HAP-1 (cell line): ENCODE results near the gene LYZ.
A peak's percentile ranks its signal among the peaks of the same experiment; 100 is the strongest.

Experiments used
- DNase-seq, 2 experiments: peaks; one replicate each; pipeline ENCODE4 v3.0.0-alpha.2; 2016 to 2020; ENCODE audit warnings: low spot score in 2 of 2
- H3K27me3 ChIP-seq: fragments of 250-450 bp; sonication (Bioruptor Pico); 2 replicates; pipeline ENCODE4 v1.5.1; 2020; ENCODE audit warnings: low read depth, mild to moderate bottlenecking, moderate library complexity
- H3K36me3 ChIP-seq: fragments of 250-450 bp; sonication (Bioruptor Pico); replicated peaks from 2 replicates; pipeline ENCODE4 v1.5.1; 2020; ENCODE audit warnings: mild to moderate bottlenecking
- H3K4me1 ChIP-seq: fragments of 250-450 bp; sonication (Bioruptor Pico); 2 replicates; pipeline ENCODE4 v1.5.1; 2020; ENCODE audit warnings: mild to moderate bottlenecking
- H3K4me3 ChIP-seq: fragments of 250-450 bp; sonication (Bioruptor Pico); 2 replicates; pipeline ENCODE4 v1.5.1; 2020; ENCODE audit warnings: mild to moderate bottlenecking, moderate library complexity
- H3K9me3 ChIP-seq: fragments of 250-450 bp; sonication (Bioruptor Pico); 2 replicates; pipeline ENCODE4 v1.5.1; 2020; ENCODE audit warnings: mild to moderate bottlenecking, moderate library complexity
- in situ Hi-C: fragments of 300-500 bp; cut with MboI; formaldehyde crosslinking; loops from 3 replicates; pipeline ENCODE4 v1.14.3; 2020; ENCODE audit warnings: low sequenced_read_pairs, inconsistent platforms, mixed read lengths

LYZ gene

DNA sequence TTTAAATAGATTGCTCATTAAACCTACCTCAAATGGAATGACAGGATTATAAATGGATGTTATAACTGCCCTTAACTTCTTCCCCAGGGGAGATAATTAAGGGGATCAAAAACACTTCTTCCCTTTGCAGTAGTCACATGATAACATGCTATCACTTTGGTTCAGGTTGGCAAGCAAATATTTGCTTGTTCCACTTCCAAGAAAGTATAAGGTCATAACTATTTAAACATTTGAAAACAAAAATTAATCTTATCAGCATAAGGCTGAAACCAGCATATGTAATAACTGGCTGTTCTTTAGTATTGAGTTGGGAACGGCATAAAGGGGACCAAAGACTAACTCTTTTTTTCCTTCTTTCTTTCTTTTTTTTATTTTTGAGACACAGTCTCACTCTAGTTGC, 2.4 kb upstream of the LYZ start:
- H3K9me3 ChIP-seq: no peaks in the 10 kb centered on the region
- H3K27me3 ChIP-seq: peaks cover 4% of the 10 kb centered on the region
- H3K36me3 ChIP-seq: no peaks in the 10 kb centered on the region
- DNase-seq: no peak
- in situ Hi-C loops: no loop called here
- no peak overlapping the region for H3K4me3 ChIP-seq
- H3K4me1 ChIP-seq: no peaks in the 10 kb centered on the region

GRCh38 chr12:69350002-69350626, 1.9 kb downstream of the LYZ start:
- H3K4me1 ChIP-seq: no peaks in the 10 kb centered on the region
- in situ Hi-C loops: no loop called here
- H3K9me3 ChIP-seq: no peaks in the 10 kb centered on the region
- H3K27me3 ChIP-seq: peaks cover 4% of the 10 kb centered on the region
- DNase-seq: no peak
- H3K36me3 ChIP-seq: no peaks in the 10 kb centered on the region
- H3K4me3 ChIP-seq: no peak overlapping the region

DNA sequence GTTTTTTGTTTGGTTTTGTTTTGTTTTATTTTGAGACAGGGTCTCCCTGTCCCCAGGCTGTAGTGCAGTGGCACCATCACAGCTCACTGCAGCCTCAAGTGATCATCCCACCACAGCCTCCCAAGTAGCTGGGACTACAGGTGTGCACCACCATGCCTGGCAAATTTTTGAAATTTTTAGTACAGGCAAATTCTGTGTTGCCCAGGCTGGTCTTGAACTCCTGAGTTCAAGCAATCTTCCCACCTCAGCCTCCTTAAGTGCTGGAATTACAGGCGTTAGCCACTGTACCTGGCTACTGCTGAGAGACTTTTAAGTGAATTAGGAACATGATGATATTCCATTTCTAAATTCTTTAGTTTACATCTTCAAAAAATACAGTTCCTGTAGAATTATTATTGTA, 2.6 kb downstream of the LYZ start:
- DNase-seq: no peak
- in situ Hi-C loops: no loop called here
- Histone ChIP-seq H3K36me3 (no peaks in the 10 kb centered on the region), H3K4me3 (no peak overlapping the region), H3K4me1 (no peaks in the 10 kb centered on the region), H3K27me3 (peaks cover 4% of the 10 kb centered on the region), H3K9me3 (no peaks in the 10 kb centered on the region)

- H3K9me3 ChIP-seq: no peaks in the 10 kb centered on the region
- H3K4me3 ChIP-seq: no peak overlapping the region
- DNase-seq: no peak
- H3K36me3 ChIP-seq: no peaks in the 10 kb centered on the region
- in situ Hi-C loops: no loop called here
- H3K4me1 ChIP-seq: no peaks in the 10 kb centered on the region
- peaks cover 4% of the 10 kb centered on the region for H3K27me3 ChIP-seq
Measured at GRCh38 chr12:69351462-69352236, 3.5 kb downstream of the LYZ start.

DNA sequence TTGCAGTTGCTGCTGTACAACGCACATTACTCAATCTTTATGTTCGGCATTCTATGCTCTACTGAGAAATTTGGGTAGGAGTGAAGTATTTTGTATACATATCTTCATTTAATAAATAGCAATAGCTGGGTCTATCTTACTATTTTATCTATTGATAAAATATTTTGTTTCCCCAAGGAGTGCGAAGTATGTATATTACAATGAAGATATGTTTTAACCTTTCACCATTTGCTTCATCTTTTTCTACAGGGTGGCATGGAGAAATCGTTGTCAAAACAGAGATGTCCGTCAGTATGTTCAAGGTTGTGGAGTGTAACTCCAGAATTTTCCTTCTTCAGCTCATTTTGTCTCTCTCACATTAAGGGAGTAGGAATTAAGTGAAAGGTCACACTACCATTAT, 4.7 kb downstream of the LYZ start:
- DNase-seq: no peak
- Histone ChIP-seq H3K27me3 (peaks cover 4% of the 10 kb centered on the region), H3K4me3 (no peak overlapping the region), H3K4me1 (no peaks in the 10 kb centered on the region), H3K9me3 (no peaks in the 10 kb centered on the region), H3K36me3 (no peaks in the 10 kb centered on the region)
- in situ Hi-C loops: no loop called here

- H3K36me3 ChIP-seq: no peaks in the 10 kb centered on the region
- H3K4me1 ChIP-seq: peaks cover under 1% of the 10 kb centered on the region
- H3K4me3 ChIP-seq: no peak overlapping the region
- DNase-seq: no peak
- H3K9me3 ChIP-seq: no peaks in the 10 kb centered on the region
- H3K27me3 ChIP-seq: peaks cover 4% of the 10 kb centered on the region
- in situ Hi-C loops: no loop called here
Measured at GRCh38 chr12:69354172-69354555, 6.0 kb downstream of the LYZ start.

DNA sequence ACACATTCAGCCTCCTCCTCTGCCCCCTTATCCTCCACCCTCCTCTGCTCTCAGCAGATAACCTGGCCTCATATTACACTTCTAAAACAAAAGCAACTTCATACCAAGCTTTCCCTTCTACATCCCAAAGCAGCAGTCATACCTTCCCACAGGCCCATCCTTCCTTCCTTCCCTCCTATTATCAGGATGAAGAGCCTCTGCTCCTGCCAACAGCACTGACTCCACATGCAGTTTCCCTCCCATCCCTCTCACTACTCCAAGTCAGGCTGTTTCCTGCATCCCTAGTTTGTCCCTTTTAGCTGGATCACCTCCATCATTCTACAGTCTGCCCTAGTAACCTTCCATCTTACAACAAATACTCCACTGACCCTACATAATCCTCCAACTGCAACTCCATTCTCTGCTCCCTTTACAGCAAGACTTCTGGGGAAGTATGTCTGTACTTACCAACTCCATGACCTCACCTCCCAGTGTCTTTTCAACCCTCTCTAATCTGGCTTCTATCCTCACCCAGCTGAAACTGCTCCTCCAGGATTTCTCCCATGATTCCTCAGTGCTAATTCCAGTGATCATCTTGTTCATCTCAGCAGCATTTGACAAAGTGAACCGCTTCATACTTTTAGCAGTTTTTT, 6.5 kb downstream of the LYZ start:
- peaks cover 4% of the 10 kb centered on the region for H3K27me3 ChIP-seq
- H3K9me3 ChIP-seq: no peaks in the 10 kb centered on the region
- in situ Hi-C loops: no loop called here
- DNase-seq: no peak
- no peaks in the 10 kb centered on the region for H3K36me3 ChIP-seq
- H3K4me3 ChIP-seq: no peak overlapping the region
- H3K4me1 ChIP-seq: peaks cover 3% of the 10 kb centered on the region

GRCh38 chr12:69355363-69356028, 7.3 kb downstream of the LYZ start:
- H3K27me3 ChIP-seq: no peaks in the 10 kb centered on the region
- in situ Hi-C loops: no loop called here
- peaks cover 3% of the 10 kb centered on the region for H3K4me1 ChIP-seq
- H3K4me3 ChIP-seq: no peak overlapping the region
- H3K36me3 ChIP-seq: no peaks in the 10 kb centered on the region
- no peak for DNase-seq
- no peaks in the 10 kb centered on the region for H3K9me3 ChIP-seq

GRCh38 chr12:69359531-69360347, 11.6 kb downstream of the LYZ start, which contains the start of gene YEATS4:
Gene YEATS4 (plus strand): TSS chr12:69359743. CDS start chr12:69359973, 230 bp downstream.
- no peaks in the 10 kb centered on the region for H3K27me3 ChIP-seq
- in situ Hi-C loops: no loop called here
- H3K36me3 ChIP-seq: peaks cover 18% of the 10 kb centered on the region
- H3K9me3 ChIP-seq: no peaks in the 10 kb centered on the region
- H3K4me3 ChIP-seq: peak within 1 kb of the TSS; percentile 83
- peaks cover 6% of the 10 kb centered on the region for H3K4me1 ChIP-seq
- peak; percentile 79 to 88 for DNase-seq

DNA sequence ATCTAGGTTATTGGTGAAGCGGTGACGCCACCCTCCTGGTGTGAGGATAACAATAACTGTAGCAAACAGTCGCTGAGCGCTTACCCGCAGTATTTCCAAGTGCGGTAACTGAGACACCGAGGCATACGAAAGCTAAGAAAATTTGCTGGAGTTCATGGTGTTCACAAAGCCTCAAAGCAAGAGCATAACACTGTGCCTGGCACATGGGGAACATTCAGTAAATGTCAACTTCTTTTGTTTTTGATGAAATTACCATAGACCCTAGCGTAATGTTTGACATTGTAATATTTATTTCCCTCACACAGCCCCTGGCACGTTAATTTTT, 12.1 kb downstream of the LYZ start:
- Histone ChIP-seq H3K36me3 (peaks cover 18% of the 10 kb centered on the region), H3K27me3 (no peaks in the 10 kb centered on the region), H3K4me3 (peak overlapping the region; percentile 83), H3K9me3 (no peaks in the 10 kb centered on the region), H3K4me1 (peaks cover 6% of the 10 kb centered on the region)
- in situ Hi-C loops: no loop called here
- no peak for DNase-seq

DNA sequence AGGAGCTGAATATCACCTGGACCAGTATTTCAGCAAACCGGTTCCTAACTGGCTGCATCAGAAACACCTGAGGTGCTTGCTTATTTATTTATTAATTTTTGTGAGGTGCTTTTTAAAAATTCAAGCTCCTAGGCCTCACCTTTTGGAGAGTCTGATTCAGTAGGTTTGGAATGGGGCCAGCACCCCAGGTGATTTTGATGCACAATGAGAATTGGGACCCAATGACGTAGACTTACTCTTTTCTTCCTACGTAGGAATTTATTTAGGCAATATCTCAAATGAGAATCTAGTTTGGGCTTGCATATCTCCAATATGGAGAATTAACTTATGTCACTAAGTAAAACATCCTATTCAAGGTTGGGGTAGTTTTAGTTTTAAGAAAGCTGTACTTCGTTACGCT, 18.6 kb downstream of the LYZ start:
- Histone ChIP-seq H3K4me3 (no peak overlapping the region), H3K36me3 (peaks cover 65% of the 10 kb centered on the region), H3K9me3 (no peaks in the 10 kb centered on the region), H3K27me3 (no peaks in the 10 kb centered on the region), H3K4me1 (no peaks in the 10 kb centered on the region)
- in situ Hi-C loops: no loop called here
- no peak for DNase-seq

DNA sequence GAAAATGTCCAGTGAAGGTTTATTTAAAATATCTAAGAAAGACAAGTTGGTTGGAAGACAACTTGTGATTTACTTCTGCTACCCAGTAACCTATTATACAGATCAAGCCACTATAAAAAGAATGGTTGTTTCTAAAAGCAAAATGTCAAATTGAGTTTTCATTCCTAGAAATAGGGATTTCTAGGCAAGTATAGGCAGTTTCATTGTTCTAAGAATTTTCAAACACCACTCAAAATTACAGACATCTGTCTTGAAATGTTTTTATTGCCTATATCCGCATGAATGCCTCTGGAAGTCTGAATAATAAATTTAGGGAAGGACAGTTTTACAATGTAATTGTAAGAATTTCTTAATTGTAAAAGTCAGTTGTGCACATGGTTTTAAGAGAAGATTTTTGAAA, 20.0 kb downstream of the LYZ start:
- Histone ChIP-seq H3K9me3 (0 out of 2 replicates have a peak, but pooled peaks cover 2% of the 10 kb centered on the region), H3K27me3 (no peaks in the 10 kb centered on the region), H3K4me3 (no peak overlapping the region), H3K4me1 (no peaks in the 10 kb centered on the region), H3K36me3 (peaks cover 70% of the 10 kb centered on the region)
- no peak for DNase-seq
- in situ Hi-C loops: no loop called here

- peaks cover 6% of the 10 kb centered on the region for H3K4me1 ChIP-seq
- no peaks in the 10 kb centered on the region for H3K9me3 ChIP-seq
- no peaks in the 10 kb centered on the region for H3K27me3 ChIP-seq
- in situ Hi-C loops: no loop called here
- no peak overlapping the region for H3K4me3 ChIP-seq
- H3K36me3 ChIP-seq: peaks cover 36% of the 10 kb centered on the region
- no peak for DNase-seq
Measured at GRCh38 chr12:69383074-69383473, 34.9 kb downstream of the LYZ start.
